SK-N-SH treated with all-trans-retinoic acid at 6 μM for 48 hours (cell line): ENCODE results near the gene CPEB1.
"Not testable (repeated sequence)": the region's sequence is repeated elsewhere in the genome, so short reads cannot be mapped to it uniquely, and the experiment has no call there.

Source experiments
- ATAC-seq: fragments of 200-7000 bp; cut with Tn5 transposase; 3 replicates; pipeline ENCODE4 v1.9.1; 2020; ENCODE audit warnings: mild to moderate bottlenecking, moderate library complexity
- ARNTL ChIP-seq: fragments of 450-650 bp; formaldehyde crosslinking; IDR thresholded peaks from 2 replicates; pipeline ENCODE4 v1.5.0; 2020; ENCODE audit warnings: low read depth, mild to moderate bottlenecking, moderate library complexity, borderline replicate concordance
- BACH2 ChIP-seq: fragments of 250-450 bp; sonication (Bioruptor Pico); IDR thresholded peaks from 2 replicates; pipeline ENCODE4 v1.9.0; 2021; ENCODE audit warnings: mild to moderate bottlenecking, borderline replicate concordance
- CREB5 ChIP-seq: fragments of 250-450 bp; sonication (Bioruptor Pico); IDR thresholded peaks from 2 replicates; pipeline ENCODE4 v1.5.1; 2020; ENCODE audit warnings: low read depth, mild to moderate bottlenecking, moderate library complexity
- CSDC2 ChIP-seq: fragments of 250-450 bp; sonication (Bioruptor Pico); IDR thresholded peaks from 2 replicates; pipeline ENCODE4 v1.5.0; 2020; ENCODE audit warnings: mild to moderate bottlenecking, moderate library complexity
- CSRNP3 ChIP-seq: fragments of 250-450 bp; sonication (Bioruptor Pico); IDR thresholded peaks from 2 replicates; pipeline ENCODE4 v1.5.1; 2021; ENCODE audit warnings: mild to moderate bottlenecking, moderate library complexity
- ESRRG ChIP-seq: fragments of 250-450 bp; sonication (Bioruptor Pico); IDR thresholded peaks from 2 replicates; pipeline ENCODE4 v1.6.1; 2021; ENCODE audit warnings: mild to moderate bottlenecking
- GLIS3 ChIP-seq: fragments of 250-450 bp; sonication (Bioruptor Pico); IDR thresholded peaks from 2 replicates; pipeline ENCODE4 v1.5.0; 2020; ENCODE audit warnings: mild to moderate bottlenecking, moderate library complexity
- ISL1 ChIP-seq: fragments of 250-450 bp; sonication (Bioruptor Pico); IDR thresholded peaks from 2 replicates; pipeline ENCODE4 v2.1.2; 2022; ENCODE audit warnings: mild to moderate bottlenecking, moderate library complexity
- OSR1 ChIP-seq: fragments of 250-450 bp; sonication (Bioruptor Pico); IDR thresholded peaks from 2 replicates; pipeline ENCODE4 v1.8.0; 2022; ENCODE audit warnings: moderate library complexity, mild to moderate bottlenecking, inconsistent platforms
- PATZ1 ChIP-seq: fragments of 250-450 bp; sonication (Bioruptor Pico); IDR thresholded peaks from 2 replicates; pipeline ENCODE4 v1.8.0; 2020; ENCODE audit warnings: mild to moderate bottlenecking, moderate library complexity, borderline replicate concordance
- POU6F1 ChIP-seq: fragments of 250-450 bp; sonication (Bioruptor Pico); IDR thresholded peaks from 2 replicates; pipeline ENCODE4 v1.8.0; 2021; ENCODE audit warnings: low read depth, mild to moderate bottlenecking, moderate library complexity, borderline replicate concordance
- TCF4 ChIP-seq: fragments of 250-450 bp; sonication (Bioruptor Pico); IDR thresholded peaks from 2 replicates; pipeline ENCODE4 v1.8.0; 2021; ENCODE audit warnings: mild to moderate bottlenecking, moderate library complexity, borderline replicate concordance
- TOX ChIP-seq: fragments of 250-450 bp; sonication (Bioruptor Pico); IDR thresholded peaks from 2 replicates; pipeline ENCODE4 v1.8.0; 2021; ENCODE audit warnings: mild to moderate bottlenecking, moderate library complexity, borderline replicate concordance
- ZFP3 ChIP-seq: fragments of 250-450 bp; sonication (Bioruptor Pico); IDR thresholded peaks from 2 replicates; pipeline ENCODE4 v1.5.0; 2020; ENCODE audit warnings: mild to moderate bottlenecking, moderate library complexity
- ZFP30 ChIP-seq: fragments of 450-650 bp; formaldehyde crosslinking; IDR thresholded peaks from 2 replicates; pipeline ENCODE4 v1.5.0; 2022; ENCODE audit warnings: mild to moderate bottlenecking, moderate library complexity
- ZNF565 ChIP-seq: fragments of 450-650 bp; formaldehyde crosslinking; conservative IDR thresholded peaks from 2 replicates; pipeline ENCODE4 v1.5.0; 2020; ENCODE audit warnings: low read depth, mild to moderate bottlenecking, moderate library complexity
- ZNF70 ChIP-seq: fragments of 450-650 bp; formaldehyde crosslinking; IDR thresholded peaks from 2 replicates; pipeline ENCODE4 v1.5.0; 2020; ENCODE audit warnings: mild to moderate bottlenecking, moderate library complexity
- ZNF8 ChIP-seq: fragments of 450-650 bp; formaldehyde crosslinking; IDR thresholded peaks from 2 replicates; pipeline ENCODE4 v1.5.0; 2020; ENCODE audit warnings: mild to moderate bottlenecking, moderate library complexity

Gene CPEB1

GRCh38 chr15:82535566-82536408 is 111.4 kb downstream of the CPEB1 start (continued):
- 0 out of 2 replicates have a peak, but pooled peaks have one; percentile 27 for TF ChIP-seq CSRNP3 (CRISPR knock-in tag)
- no peak for TF ChIP-seq ZFP3
- TF ChIP-seq TOX (CRISPR knock-in tag) = no peak
- no peak for TF ChIP-seq POU6F1 (CRISPR knock-in tag)
- TF ChIP-seq CREB5 (CRISPR knock-in tag) = no peak
- no peak for TF ChIP-seq CSDC2
- TF ChIP-seq, all 23 proteins: peak for 4

GRCh38 chr15:82535151-82535550 is 112.0 kb downstream of the CPEB1 start:
- ATAC-seq = not testable (repeated sequence)

GRCh38 chr15:82534457-82534861 is 112.7 kb downstream of the CPEB1 start:
- ATAC-seq = not testable (repeated sequence)

GRCh38 chr15:82533801-82534200 is 113.4 kb downstream of the CPEB1 start:
- no peak; the same call in 2 of the 3 replicates for ATAC-seq
- no peak for TF ChIP-seq PATZ1 (CRISPR knock-in tag)
- no peak for TF ChIP-seq TOX (CRISPR knock-in tag)
- TF ChIP-seq ZFP30 (CRISPR knock-in tag) = no peak
- no peak for TF ChIP-seq GLIS3 (CRISPR knock-in tag)
- no peak for TF ChIP-seq OSR1

GRCh38 chr15:82532991-82533481 is 114.1 kb downstream of the CPEB1 start:
- ATAC-seq = peak; percentile 8
- TF ChIP-seq BACH2 (no peak), CSRNP3 (CRISPR knock-in tag) (no peak), ESRRG (no peak), CSDC2 (no peak), PATZ1 (CRISPR knock-in tag) (no peak), ZNF565 (no peak), ZNF70 (no peak), ARNTL (no peak), POU6F1 (CRISPR knock-in tag) (no peak), ZFP30 (CRISPR knock-in tag) (no peak), ZNF8 (CRISPR knock-in tag) (no peak), TCF4 (CRISPR knock-in tag) (no peak), ISL1 (CRISPR knock-in tag) (no peak)
